GM12878 (cell line): ENCODE data around the gene ZNF619. TPM values are rescaled to one million over a fixed set of nuclear protein-coding genes. Genes with fewer than 3 reads are reported as not detected.

Experiments
- ATAC-seq: fragments of 200-7000 bp; cut with Tn5 transposase; 3 replicates; pipeline ENCODE4 v1.9.1; 2020; ENCODE audit warnings: mild to moderate bottlenecking, moderate library complexity
- BruUV-seq: library from RNA; stranded (reverse); fragments of 400-500 nt; replicated peaks from 2 replicates; lab custom pipeline; 2021; lab: Mats Ljungman, UMichigan
- CTCF ChIA-PET: fragments of 300-600 bp; sonication (Branson Sonifier 250); formaldehyde crosslinking; extraction: SDS; loops from one replicate; lab custom pipeline; 2021; ENCODE audit warnings: inconsistent platforms; lab: Yijun Ruan, JAX
- POLR2A ChIA-PET: fragments of 350-600 bp; formaldehyde crosslinking; extraction: SDS; loops from one replicate; lab custom pipeline; 2021; ENCODE audit warnings: inconsistent platforms; lab: Charles Lee
- RAD21 ChIA-PET: fragments of 300-600 bp; sonication (Branson Sonifier 250); formaldehyde crosslinking; loops from one replicate; lab custom pipeline; 2023; ENCODE audit warnings: antibody characterized with exemption; ENCODE audit not compliant: unreplicated experiment; lab: Charles Lee
- SMC1A ChIA-PET: fragments of 300-600 bp; sonication (Branson Sonifier 250); formaldehyde crosslinking; loops from one replicate; lab custom pipeline; 2023; ENCODE audit not compliant: unreplicated experiment, uncharacterized antibody; lab: Charles Lee
- DNase-seq: peaks from one replicate; pipeline ENCODE4 v3.0.0-alpha.2; 2011; ENCODE audit warnings: low read depth, low spot score
- FAIRE-seq: peaks from 3 replicates; lab custom pipeline; 2011; peaks lifted over from hg19 to GRCh38; lab: Jason Lieb, UNC
- H2AFZ ChIP-seq: 2 replicates; pipeline ENCODE4 v1.6.0; 2011; ENCODE audit warnings: low read depth, low read length, control low read depth; ENCODE audit not compliant: control insufficient read depth
- H3K27ac ChIP-seq: 2 replicates; pipeline ENCODE4 v1.5.1; 2011; ENCODE audit warnings: control low read depth; ENCODE audit not compliant: control insufficient read depth, insufficient read depth
- H3K27me3 ChIP-seq, 2 experiments: replicated peaks in 1 of 2; 2 replicates each; pipeline versions ENCODE4 v1.6.0 to v1.6.1; 2011; ENCODE audit warnings: low read length in 1 of 2; ENCODE audit not compliant: control insufficient read depth in 2 of 2, insufficient read depth in 2 of 2
- H3K36me3 ChIP-seq, 2 experiments: 2 replicates each; pipeline ENCODE4 v1.5.1; 2011; ENCODE audit warnings: low read length in 1 of 2; ENCODE audit not compliant: control insufficient read depth in 2 of 2, insufficient read depth in 2 of 2
- H3K4me1 ChIP-seq: 2 replicates; pipeline ENCODE4 v1.6.1; 2011; ENCODE audit warnings: mild to moderate bottlenecking, low read length, moderate library complexity, mixed read lengths; ENCODE audit not compliant: control insufficient read depth, insufficient read depth
- H3K4me2 ChIP-seq: 2 replicates; pipeline ENCODE4 v1.6.0; 2011; ENCODE audit warnings: control low read depth; ENCODE audit not compliant: control insufficient read depth, insufficient read depth
- H3K4me3 ChIP-seq: fragments of 200-600 bp; sonication (generic); 2 replicates; pipeline ENCODE4 v1.5.1; 2016
- H3K79me2 ChIP-seq: 2 replicates; pipeline ENCODE4 v1.6.0; 2011; ENCODE audit warnings: low read length; ENCODE audit not compliant: control insufficient read depth, insufficient read depth
- H3K9ac ChIP-seq: 2 replicates; pipeline ENCODE4 v1.8.0; 2011; ENCODE audit warnings: low read length, control low read depth, mixed read lengths; ENCODE audit not compliant: control insufficient read depth, insufficient read depth
- H3K9me3 ChIP-seq: replicated peaks from 3 replicates; pipeline ENCODE4 v1.5.1; 2011; ENCODE audit warnings: mild to moderate bottlenecking, low read length; ENCODE audit not compliant: control insufficient read depth, insufficient read depth
- H4K20me1 ChIP-seq: 2 replicates; pipeline ENCODE4 v1.6.0; 2011; ENCODE audit not compliant: control insufficient read depth, insufficient read depth
- BMI1 ChIP-seq: fragments of 450-650 bp; IDR thresholded peaks from 2 replicates; pipeline ENCODE4 v1.6.1; 2016; ENCODE audit warnings: mild to moderate bottlenecking, moderate library complexity, borderline replicate concordance
- CREB1 ChIP-seq: IDR thresholded peaks from 2 replicates; pipeline ENCODE4 v1.6.1; 2012; ENCODE audit warnings: low read depth, mild to moderate bottlenecking, inconsistent platforms
- GATAD2B ChIP-seq: fragments of 450-650 bp; conservative IDR thresholded peaks from 2 replicates; pipeline ENCODE4 v1.6.1; 2017; ENCODE audit warnings: low read depth, mild to moderate bottlenecking, moderate library complexity
- IRF5 ChIP-seq: fragments of 450-650 bp; IDR thresholded peaks from 2 replicates; pipeline ENCODE4 v1.6.1; 2017; ENCODE audit warnings: borderline replicate concordance
- PAX5 ChIP-seq: IDR thresholded peaks from 2 replicates; pipeline ENCODE4 v1.6.1; 2011; ENCODE audit warnings: low read depth, low read length, borderline replicate concordance
- WGBS: methylation state at CpG from one replicate; pipeline ENCODE4 v1.1.6; 2016; ENCODE audit warnings: low lambda C conversion rate; ENCODE audit not compliant: insufficient replicate concordance, insufficient coverage; ENCODE audit errors: missing lambda C conversion rate; 5-methylcytosine and 5-hydroxymethylcytosine counted together
- in situ Hi-C: fragments of 300-500 bp; cut with MboI; formaldehyde crosslinking; loops from 9 replicates; pipeline ENCODE4 v1.14.3; 2018; ENCODE audit warnings: mixed read lengths
- intact Hi-C: fragments of 100-400 bp; cut with micrococcal nuclease; formaldehyde crosslinking; loops from one replicate; pipeline ENCODE4 v1.14.2; 2022; ENCODE audit not compliant: unreplicated experiment
- polyA plus RNA-seq, 11 experiments: library from polyadenylated mRNA; depleted of rRNA in 4 of 11; unstranded in 6 of 11; stranded (reverse) in 5 of 11; fragments of >200 nt; fragmentation: Nextera tagmentation in 4 of 11; fragmentation: Illumina TruSeq in 1 of 11; extraction: Ambion mirVana in 4 of 11; extraction: Trizol in 1 of 11; gene quantifications; 1 replicate in 1 of 11; 2 replicates in 10 of 11; pipeline versions ENCODE4 v1.2.1 to v1.2.3, GENCODE V29; 2011 to 2016; ENCODE audit warnings: inconsistent platforms in 2 of 11, missing spikeins in 2 of 11, low read depth in 1 of 11
- total RNA-seq, 4 experiments: library from RNA; depleted of rRNA in 3 of 4; stranded (reverse); fragments of >200 nt in 3 of 4; fragmentation: Illumina TruSeq in 1 of 4; extraction: Trizol in 1 of 4; gene quantifications; 2 replicates each; pipeline versions ENCODE4 v1.2.1 to v1.2.3, GENCODE V29; 2013 to 2021
- TF ChIP-seq, protein P1 (sequence below): IDR thresholded peaks from 2 replicates; pipeline ENCODE4 v1.6.1; 2012; ENCODE audit warnings: low read depth, low read length, improper control_type of control experiment

Gene ZNF619
- total and polyA plus RNA-seq, 10 of the 15 experiments (the other 5 are each of a cell fraction or from before 2014, with no cell fraction given): 0.42 to 7.5 (median 3.7) TPM

GRCh38 chr3:40504636-40505430 lies 27.9 kb downstream of the ZNF619 start:
- ChIA-PET POLR2A (interaction anchor here (0.9 to 3.1 kb wide), 2 partner anchors 20 to 51 kb away, joined by 4 to 12 read pairs; partner anchors contain the start of gene ZNF621), CTCF (interaction anchor here (1.1 to 2.4 kb wide), 7 partner anchors 9 to 313 kb away, joined by 3 to 18 read pairs (median 5); partner anchors contain the start of genes ZNF619 and ZNF621), RAD21 (interaction anchor here (1.0 kb wide), 2 partner anchors 20 to 28 kb away, joined by 3 read pairs; partner anchors contain the start of genes ZNF619 and ZNF621), SMC1A (interaction anchor here (0.7 to 2.1 kb wide), 6 partner anchors 8 to 765 kb away, joined by 3 to 11 read pairs (median 4); no protein-coding TSS in a partner anchor)
- H3K9ac ChIP-seq: no peak overlapping the region
- H3K79me2 ChIP-seq: no peaks in the 10 kb centered on the region
- no peak overlapping the region for H3K27ac ChIP-seq
- WGBS: 95% methylated on average over 5 of the region's 5 CpGs
- in situ Hi-C loops: no loop called here
- no peaks in the 10 kb centered on the region for H3K36me3 ChIP-seq
- no peak overlapping the region; the same call in 1 of the 2 replicates for H2AFZ ChIP-seq
- ATAC-seq (no peak), FAIRE-seq (no peak), DNase-seq (no peak)
- BruUV-seq: no TSS peak
- no peak overlapping the region for H3K4me3 ChIP-seq
- H3K27me3 ChIP-seq: no peaks in the 10 kb centered on the region
- TF ChIP-seq GATAD2B (no peak), PAX5 (no peak), CREB1 (no peak), BMI1 (no peak), IRF5 (no peak)
- TF ChIP-seq, protein P1, sequence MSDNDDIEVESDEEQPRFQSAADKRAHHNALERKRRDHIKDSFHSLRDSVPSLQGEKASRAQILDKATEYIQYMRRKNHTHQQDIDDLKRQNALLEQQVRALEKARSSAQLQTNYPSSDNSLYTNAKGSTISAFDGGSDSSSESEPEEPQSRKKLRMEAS: no peak
- peak overlapping the region; percentile 77; the same call in 1 of the 2 replicates for H3K4me2 ChIP-seq
- H3K9me3 ChIP-seq: no peaks in the 10 kb centered on the region
- H4K20me1 ChIP-seq: no peaks in the 10 kb centered on the region
- H3K4me1 ChIP-seq: peaks cover 5% of the 10 kb centered on the region; the same call in 1 of the 2 replicates
- intact Hi-C loops: no loop called here
